ENCODE data around the gene FGR.
"Not testable (repeated sequence)": the region's sequence is repeated elsewhere in the genome, so short reads cannot be mapped to it uniquely, and the experiment has no call there.

The FGR gene

GRCh38 chr1:27634985-27635367 is at the start of gene FGR:
Gene FGR (minus strand): TSS chr1:27635185. CDS start chr1:27623916, 11,269 bp downstream.
- Mint-ChIP-seq H3K4me3 (peak within 1 kb of the TSS; percentile 66 to 69), H3K27ac (no peak within 1 kb of the TSS), H3K27me3 (no peaks in the 10 kb centered on the region), H3K9me3 (no peaks in the 10 kb centered on the region), H3K4me1 (peaks cover 72% of the 10 kb centered on the region)
- ATAC-seq (no peak), DNase-seq (no peak)

DNA sequence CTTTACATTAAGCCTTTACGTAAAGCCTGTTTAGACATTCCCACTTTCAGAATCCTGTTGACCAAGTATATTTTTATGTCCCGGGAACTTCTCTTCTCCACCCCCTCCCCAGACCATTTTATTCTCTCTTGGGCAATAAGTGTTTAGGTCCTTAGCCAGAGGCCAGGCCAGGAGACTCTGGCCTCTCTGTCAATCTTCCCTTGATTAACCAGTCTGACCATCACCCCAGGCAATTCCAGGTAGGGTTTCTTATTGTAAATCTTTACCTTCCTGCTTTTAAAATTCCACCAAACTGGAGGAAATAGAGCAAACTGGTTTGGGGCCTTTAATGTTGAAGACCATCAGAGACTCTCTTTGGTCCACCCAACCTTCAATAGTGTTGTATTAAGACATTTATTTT is 49.2 kb upstream of the FGR start:
- no peak for ATAC-seq
- no peak for DNase-seq
- peaks cover 6 to 28% of the 10 kb centered on the region in 2 donors for H3K9me3 Mint-ChIP-seq
- no peak overlapping the region for H3K27ac Mint-ChIP-seq
- H3K4me1 Mint-ChIP-seq: no peaks in the 10 kb centered on the region
- H3K27me3 Mint-ChIP-seq: no peaks in the 10 kb centered on the region
- H3K4me3 Mint-ChIP-seq: no peak overlapping the region

GRCh38 chr1:27682351-27682944 is 47.5 kb upstream of the FGR start:
- no peak for ATAC-seq
- Mint-ChIP-seq H3K27me3 (no peaks in the 10 kb centered on the region), H3K4me3 (no peak overlapping the region), H3K4me1 (no peaks in the 10 kb centered on the region), H3K9me3 (peaks cover 6 to 28% of the 10 kb centered on the region in 2 donors), H3K27ac (no peak overlapping the region)
- DNase-seq: no peak

DNA sequence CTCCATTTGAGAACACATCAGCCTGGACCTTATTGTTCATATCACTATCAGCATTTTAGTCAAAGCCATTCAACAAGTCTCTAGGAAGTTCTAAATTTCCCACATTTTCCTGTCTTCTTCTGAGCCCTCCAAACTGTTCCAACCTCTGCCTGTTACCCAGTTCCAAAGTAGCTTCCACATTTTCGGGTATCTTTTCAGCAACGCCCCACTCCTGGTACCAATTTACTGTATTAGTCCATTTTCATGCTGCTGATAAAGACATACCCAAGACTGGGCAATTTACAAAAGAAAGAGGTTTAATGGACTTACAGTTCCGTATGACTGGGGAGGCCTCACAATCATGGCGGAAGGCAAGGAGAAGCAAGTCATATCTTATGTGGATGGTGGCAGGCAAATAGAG is 46.6 kb upstream of the FGR start:
- DNase-seq, H3K4me1 Mint-ChIP-seq, H3K4me3 Mint-ChIP-seq, ATAC-seq, H3K27me3 Mint-ChIP-seq, H3K27ac Mint-ChIP-seq: not testable (repeated sequence)
- peaks cover 6 to 28% of the 10 kb centered on the region in 2 donors for H3K9me3 Mint-ChIP-seq

DNA sequence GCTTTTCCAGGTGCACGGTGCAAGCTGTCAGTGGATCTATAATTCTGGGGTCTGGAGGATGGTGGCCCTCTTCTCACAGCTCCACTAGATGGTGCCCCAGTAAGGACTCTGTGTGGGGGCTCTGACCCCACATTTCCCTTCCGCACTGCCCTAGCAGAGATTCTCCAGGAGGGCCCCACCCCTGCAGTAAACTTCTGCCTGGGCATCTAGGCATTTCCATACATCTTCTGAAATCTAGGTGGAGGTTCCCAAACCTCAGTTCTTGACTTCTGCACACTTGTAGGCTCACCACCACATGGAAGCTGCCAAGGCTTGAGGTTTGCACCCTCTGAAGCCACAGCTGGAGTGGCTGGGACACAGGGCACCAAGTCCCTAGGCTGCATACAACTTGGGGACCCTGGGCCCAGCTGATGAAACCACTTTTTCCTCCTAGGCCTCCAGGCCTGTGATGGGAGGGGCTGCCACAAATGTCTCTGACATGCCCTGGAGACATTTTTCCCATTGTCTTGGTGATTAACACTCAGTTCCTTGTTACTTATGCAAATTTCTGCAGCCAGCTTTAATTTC is 45.3 kb upstream of the FGR start:
- H3K27ac Mint-ChIP-seq, H3K4me1 Mint-ChIP-seq, H3K27me3 Mint-ChIP-seq, DNase-seq, ATAC-seq, H3K4me3 Mint-ChIP-seq: not testable (repeated sequence)
- peaks cover 6 to 28% of the 10 kb centered on the region in 2 donors for H3K9me3 Mint-ChIP-seq

GRCh38 chr1:27678747-27679146 is 43.8 kb upstream of the FGR start:
- no peaks in the 10 kb centered on the region for H3K4me1 Mint-ChIP-seq
- H3K27me3 Mint-ChIP-seq: no peaks in the 10 kb centered on the region
- ATAC-seq (no peak), DNase-seq (no peak)
- no peak overlapping the region for H3K4me3 Mint-ChIP-seq
- no peak overlapping the region for H3K27ac Mint-ChIP-seq
- H3K9me3 Mint-ChIP-seq: peaks cover 6 to 28% of the 10 kb centered on the region in 2 donors

GRCh38 chr1:27676410-27676809 is 41.4 kb upstream of the FGR start:
- Mint-ChIP-seq H3K4me3 (no peak overlapping the region), H3K27me3 (no peaks in the 10 kb centered on the region), H3K27ac (no peak overlapping the region), H3K9me3 (peaks cover 2 to 12% of the 10 kb centered on the region in 2 donors), H3K4me1 (peaks cover 12% of the 10 kb centered on the region)
- ATAC-seq (no peak), DNase-seq (no peak)

GRCh38 chr1:27672750-27673112 is 37.7 kb upstream of the FGR start:
- no peak for ATAC-seq
- Mint-ChIP-seq H3K27ac (no peak overlapping the region), H3K27me3 (no peaks in the 10 kb centered on the region), H3K4me1 (peaks cover 38% of the 10 kb centered on the region), H3K4me3 (peak overlapping the region; percentile 94 to 97), H3K9me3 (no peaks in the 10 kb centered on the region)
- no peak for DNase-seq

GRCh38 chr1:27671964-27672749 is 37.2 kb upstream of the FGR start, which contains the start of gene IFI6:
Gene IFI6 (minus strand): TSS chr1:27672192. CDS start chr1:27669314, 2,878 bp downstream.
- ATAC-seq (peak; percentile 95), DNase-seq (peak; percentile 70 to 79)
- Mint-ChIP-seq H3K27ac (peak within 1 kb of the TSS; percentile 68 to 95), H3K4me1 (peaks cover 38% of the 10 kb centered on the region), H3K27me3 (no peaks in the 10 kb centered on the region), H3K9me3 (no peaks in the 10 kb centered on the region), H3K4me3 (peak within 1 kb of the TSS; percentile 94 to 97)

DNA sequence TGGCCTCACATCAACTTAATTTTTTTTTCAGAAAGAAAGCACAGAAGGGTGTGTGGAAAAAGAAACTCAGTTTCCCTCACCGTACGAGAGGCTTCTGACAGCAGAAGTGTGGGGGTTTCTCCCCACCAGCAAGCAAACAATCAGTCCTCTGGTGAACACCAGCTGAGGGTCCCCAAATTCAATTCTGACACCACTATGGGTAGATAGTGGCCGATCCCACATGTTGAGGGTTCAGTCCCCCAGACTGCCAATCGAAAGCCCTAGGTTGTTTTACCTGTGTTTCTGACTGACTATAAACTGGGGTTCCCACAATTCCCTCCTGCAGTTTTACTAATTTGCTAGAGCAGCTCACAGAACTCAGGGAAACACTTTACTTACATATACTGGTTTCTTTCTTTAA is 34.9 kb upstream of the FGR start:
- Mint-ChIP-seq H3K27ac (peak overlapping the region in 1 of 2 donors; percentile 56), H3K4me1 (peaks cover 44% of the 10 kb centered on the region), H3K4me3 (peak overlapping the region in 1 of 2 donors; percentile 97), H3K9me3 (no peaks in the 10 kb centered on the region), H3K27me3 (no peaks in the 10 kb centered on the region)
- DNase-seq (no peak), ATAC-seq (no peak)

DNA sequence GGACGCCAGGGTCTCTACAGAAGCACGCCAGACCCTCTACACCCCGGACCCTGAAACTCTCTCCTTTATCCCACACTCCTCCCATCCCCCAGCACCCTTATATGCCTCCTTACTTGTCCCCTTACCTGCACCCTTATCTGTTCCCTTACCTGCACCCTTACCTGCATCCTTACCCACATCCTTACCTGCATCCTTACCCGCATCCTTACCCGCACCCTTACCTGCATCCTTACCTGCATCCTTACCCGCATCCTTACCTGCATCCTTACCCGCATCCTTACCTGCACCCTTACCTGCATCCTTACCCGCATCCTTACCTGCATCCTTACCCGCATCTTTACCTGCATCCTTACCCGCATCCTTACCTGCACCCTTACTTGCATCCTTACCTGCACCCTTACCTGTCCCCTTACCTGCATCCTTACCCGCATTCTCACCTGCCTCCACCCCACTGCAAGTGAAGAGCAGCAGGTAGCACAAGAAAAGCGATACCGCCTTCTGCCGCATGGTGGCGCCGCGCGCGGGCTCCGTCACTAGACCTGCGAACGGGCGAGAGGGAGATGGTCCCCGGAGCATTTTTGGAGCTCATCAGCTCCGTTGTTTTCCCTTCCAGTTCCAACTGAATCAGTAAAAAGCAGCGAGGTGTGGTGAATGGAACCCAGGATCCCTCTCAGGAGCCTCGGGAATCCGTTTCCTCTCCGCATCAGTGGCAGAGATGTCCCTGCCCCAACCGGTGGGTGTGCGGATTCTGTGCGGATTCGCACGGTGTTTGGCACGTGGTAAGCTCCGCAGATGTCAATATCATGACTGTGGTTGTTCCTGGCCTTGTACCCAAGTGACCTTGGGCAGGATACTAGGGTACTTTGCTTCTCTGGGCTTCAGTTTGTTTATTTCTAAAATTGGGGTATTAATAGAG is 34.1 kb upstream of the FGR start:
- ATAC-seq: peak; percentile 61
- peak overlapping the region; percentile 75 to 80 for H3K4me3 Mint-ChIP-seq
- H3K4me1 Mint-ChIP-seq: peaks cover 44% of the 10 kb centered on the region
- no peaks in the 10 kb centered on the region for H3K9me3 Mint-ChIP-seq
- peak; percentile 83 to 88 for DNase-seq
- H3K27ac Mint-ChIP-seq: no peak overlapping the region
- no peaks in the 10 kb centered on the region for H3K27me3 Mint-ChIP-seq

DNA sequence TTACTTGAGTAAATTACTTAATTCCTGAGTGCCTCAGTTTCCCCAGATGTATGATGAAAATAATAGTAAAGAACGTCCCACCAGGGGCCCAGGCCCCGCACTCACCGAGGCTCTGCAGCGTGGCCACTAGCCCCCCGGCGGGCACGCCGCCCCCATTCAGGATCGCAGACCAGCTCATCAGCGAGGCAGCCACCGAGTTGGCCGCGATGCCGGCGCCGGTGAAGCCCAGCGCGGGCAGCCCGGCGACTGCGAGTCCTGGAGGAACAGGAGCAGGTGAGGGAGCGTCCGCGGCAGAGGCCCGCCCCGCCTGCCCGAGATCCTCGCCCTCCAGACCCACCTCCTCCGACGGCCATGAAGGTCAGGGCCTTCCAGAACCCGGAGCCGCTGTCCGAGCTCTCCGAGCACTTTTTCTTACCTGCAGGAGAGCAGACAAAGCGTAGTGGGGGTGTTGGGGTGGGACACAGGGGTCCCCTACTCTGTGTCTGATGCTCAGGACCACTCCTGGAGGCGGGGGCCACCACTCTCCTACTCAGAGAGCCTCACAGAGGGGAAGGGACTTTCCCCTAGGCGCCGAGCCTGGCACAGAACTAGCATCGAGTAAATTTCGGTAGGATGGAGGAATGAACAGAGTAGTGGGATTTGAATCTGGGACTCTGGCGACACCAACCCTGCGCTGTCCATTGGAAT is 33.3 kb upstream of the FGR start:
- Mint-ChIP-seq H3K27ac (peak overlapping the region in 1 of 2 donors; percentile 77), H3K27me3 (no peaks in the 10 kb centered on the region), H3K4me1 (peaks cover 46% of the 10 kb centered on the region), H3K9me3 (no peaks in the 10 kb centered on the region), H3K4me3 (peak overlapping the region in 1 of 2 donors; percentile 25)
- DNase-seq (no peak), ATAC-seq (no peak)

- no peaks in the 10 kb centered on the region for H3K9me3 Mint-ChIP-seq
- no peaks in the 10 kb centered on the region for H3K27me3 Mint-ChIP-seq
- H3K4me3 Mint-ChIP-seq: no peak overlapping the region
- H3K4me1 Mint-ChIP-seq: peaks cover 52% of the 10 kb centered on the region
- H3K27ac Mint-ChIP-seq: no peak overlapping the region
- DNase-seq (no peak), ATAC-seq (no peak)
Observed at GRCh38 chr1:27666791-27667254, 31.8 kb upstream of the FGR start.

DNA sequence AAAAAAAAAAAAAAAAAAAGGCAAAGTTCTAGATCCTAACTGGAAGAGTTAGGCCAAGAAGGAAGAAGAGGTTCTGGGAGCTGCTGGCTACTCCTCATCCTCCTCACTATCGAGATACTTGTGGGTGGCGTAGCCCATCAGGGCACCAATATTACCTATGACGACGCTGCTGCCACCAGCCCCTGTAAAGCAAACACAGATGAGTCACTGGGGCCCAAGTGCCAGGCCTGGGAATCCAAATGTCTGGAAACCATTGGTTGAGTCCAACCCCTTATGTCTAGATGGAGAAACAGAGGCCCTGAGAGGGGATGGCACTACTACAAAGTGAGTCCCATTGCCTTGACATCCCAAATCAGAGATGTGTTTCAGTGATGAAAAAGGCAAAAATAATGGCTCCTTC is 31.3 kb upstream of the FGR start:
- H3K27me3 Mint-ChIP-seq: no peaks in the 10 kb centered on the region
- no peak for ATAC-seq
- no peak for DNase-seq
- no peaks in the 10 kb centered on the region for H3K9me3 Mint-ChIP-seq
- H3K4me3 Mint-ChIP-seq: no peak overlapping the region
- H3K27ac Mint-ChIP-seq: peak overlapping the region in 1 of 2 donors; percentile 5
- peaks cover 51% of the 10 kb centered on the region for H3K4me1 Mint-ChIP-seq
